Esophagus squamous epithelium (tissue), 5 donors: ENCODE measurements around the gene HNF4A. TPM values are rescaled to one million over a fixed set of nuclear protein-coding genes. Genes with fewer than 3 reads are reported as not detected.
"Not testable (repeated sequence)": the region's sequence is repeated elsewhere in the genome, so short reads cannot be mapped to it uniquely, and the experiment has no call there.

Source experiments
- DNase-seq: peaks from one replicate; lab custom pipeline; 2025; lab: John Stamatoyannopoulos, UW
- H3K27ac ChIP-seq, 4 donors: fragments of 200-600 bp; sonication (generic); one replicate each; pipeline ENCODE4 v1.5.1; 2016 to 2019; ENCODE audit warnings: mild to moderate bottlenecking in 1 of 4
- H3K27me3 ChIP-seq, 4 donors: fragments of 200-600 bp; sonication (generic); 1 replicate in 3 of 4; 2 replicates in 1 of 4; pipeline versions ENCODE4 v1.5.1 to v1.6.0; 2017 to 2021; ENCODE audit warnings: antibody characterized with exemption in 1 of 4
- H3K36me3 ChIP-seq, 3 donors: fragments of 200-600 bp; sonication (generic); one replicate each; pipeline ENCODE4 v1.5.1; 2016 to 2019
- H3K4me1 ChIP-seq, 3 donors: fragments of 200-600 bp; sonication (generic); one replicate each; pipeline ENCODE4 v1.5.1; 2017 to 2019
- H3K4me3 ChIP-seq, 4 donors: fragments of 200-600 bp; sonication (generic); 1 replicate in 3 of 4; 2 replicates in 1 of 4; pipeline ENCODE4 v1.5.1; 2016 to 2019; ENCODE audit warnings: mild to moderate bottlenecking in 2 of 4, moderate library complexity in 1 of 4
- H3K9me3 ChIP-seq, 3 donors: fragments of 200-600 bp; sonication (generic); one replicate each; pipeline ENCODE4 v1.5.1; 2016 to 2019
- CTCF ChIP-seq, 6 experiments: fragments of 450-650 bp in 4 of 6; fragments of 200-600 bp in 2 of 6; sonication (generic) in 2 of 6; IDR thresholded peaks; one replicate each; pipeline ENCODE4 v1.5.1; 2016 to 2019; ENCODE audit warnings: antibody characterized with exemption in 6 of 6, mild to moderate bottlenecking in 4 of 6, moderate library complexity in 4 of 6
- POLR2A ChIP-seq, 4 donors: fragments of 450-650 bp; IDR thresholded peaks; one replicate each; pipeline ENCODE4 v1.6.1; 2017; ENCODE audit warnings: antibody characterized with exemption in 4 of 4, mild to moderate bottlenecking in 4 of 4, moderate library complexity in 3 of 4
- WGBS, 2 donors: methylation state at CpG; one replicate each; pipeline ENCODE4 v1.1.5; 2018; 5-methylcytosine and 5-hydroxymethylcytosine counted together
- intact Hi-C: fragments of 100-400 bp; cut with DNase I; formaldehyde crosslinking; loops from one replicate; pipeline ENCODE4 v1.15.0; 2022
- total RNA-seq, 4 donors: library from RNA; depleted of rRNA; stranded (reverse); fragments of >200 nt; gene quantifications; one replicate each; pipeline ENCODE4 v1.1.0, GENCODE V29; 2016
- donor health status: DM: yes; HTN: yes; CAD: no.

The HNF4A gene
- total RNA-seq, 4 donors from 2014 or later, result not detected

GRCh38 chr20:44345147-44345546 lies 10.4 kb upstream of the HNF4A start:
- H3K9me3 ChIP-seq, result no peaks in the 10 kb centered on the region
- TF ChIP-seq POLR2A (IDR thresholded peaks at IDR 0.05), result no peak
- no peak for TF ChIP-seq CTCF (IDR thresholded peaks at IDR 0.05)
- H3K4me1 ChIP-seq, result no peaks in the 10 kb centered on the region
- no peak overlapping the region for H3K4me3 ChIP-seq
- no peaks in the 10 kb centered on the region for H3K36me3 ChIP-seq
- DNase-seq, result no peak
- intact Hi-C loops, result no loop called here
- H3K27me3 ChIP-seq, result peaks cover 0 to 23% (median 0%) of the 10 kb centered on the region in 4 donors
- whole genome bisulfite sequencing, 2 donors, result 79 to 81% methylated on average over 3 to 7 of the region's 8 CpGs
- no peak overlapping the region for H3K27ac ChIP-seq

GRCh38 chr20:44345941-44346340 lies 9.6 kb upstream of the HNF4A start:
- H3K9me3 ChIP-seq, intact Hi-C loops, H3K36me3 ChIP-seq, H3K4me3 ChIP-seq, DNase-seq, H3K27ac ChIP-seq, H3K4me1 ChIP-seq: not testable (repeated sequence)
- 77 to 83% methylated on average over 8 of the region's 10 CpGs for WGBS, 2 donors
- H3K27me3 ChIP-seq, result peaks cover 0 to 27% (median 0%) of the 10 kb centered on the region in 4 donors

GRCh38 chr20:44348168-44348659 lies 7.3 kb upstream of the HNF4A start:
- intact Hi-C loops, result no loop called here
- no peak for DNase-seq
- Histone ChIP-seq H3K4me1 (no peaks in the 10 kb centered on the region), H3K27me3 (peaks cover 0 to 24% (median 0%) of the 10 kb centered on the region in 4 donors), H3K27ac (no peak overlapping the region), H3K36me3 (no peaks in the 10 kb centered on the region), H3K9me3 (no peaks in the 10 kb centered on the region), H3K4me3 (no peak overlapping the region)
- 86 to 90% methylated on average over 4 of the region's 4 CpGs for WGBS, 2 donors
- TF ChIP-seq CTCF (IDR thresholded peaks at IDR 0.05) (no peak), POLR2A (IDR thresholded peaks at IDR 0.05) (no peak)

- Histone ChIP-seq H3K27ac (no peak overlapping the region), H3K27me3 (peaks cover 0 to 28% (median 0%) of the 10 kb centered on the region in 4 donors), H3K36me3 (no peaks in the 10 kb centered on the region), H3K4me3 (no peak overlapping the region), H3K9me3 (no peaks in the 10 kb centered on the region), H3K4me1 (no peaks in the 10 kb centered on the region)
- WGBS, 2 donors, result 60 to 61% methylated on average over 3 of the region's 3 CpGs
- intact Hi-C loops, result no loop called here
- TF ChIP-seq POLR2A (IDR thresholded peaks at IDR 0.05) (no peak), CTCF (IDR thresholded peaks at IDR 0.05) (no peak)
- no peak for DNase-seq
These were observed 6.2 kb upstream of the HNF4A start for GRCh38 chr20:44349349-44349748.

GRCh38 chr20:44350567-44350966 lies 4.9 kb upstream of the HNF4A start:
- DNase-seq, result no peak
- H3K27ac ChIP-seq, result no peak overlapping the region
- 87 to 89% methylated on average over 6 of the region's 6 CpGs for WGBS, 2 donors
- TF ChIP-seq CTCF (IDR thresholded peaks at IDR 0.05) (no peak), POLR2A (IDR thresholded peaks at IDR 0.05) (no peak)
- H3K4me1 ChIP-seq, result no peaks in the 10 kb centered on the region
- intact Hi-C loops, result no loop called here
- H3K9me3 ChIP-seq, result no peaks in the 10 kb centered on the region
- no peak overlapping the region for H3K4me3 ChIP-seq
- H3K36me3 ChIP-seq, result no peaks in the 10 kb centered on the region
- peaks cover 0 to 36% (median 0%) of the 10 kb centered on the region in 4 donors for H3K27me3 ChIP-seq
